Caco-2 (cell line): ENCODE measurements around the gene GMPPB. TPM values are rescaled to one million over a fixed set of nuclear protein-coding genes. Genes with fewer than 3 reads are reported as not detected.

ENCODE experiments used
- BruUV-seq: library from RNA; stranded (reverse); fragments of 400-500 nt; replicated peaks from 2 replicates; lab custom pipeline; 2021; lab: Mats Ljungman, UMichigan
- CTCF ChIA-PET: fragments of 300-600 bp; sonication (Branson Sonifier 250); formaldehyde crosslinking; loops from one replicate; lab custom pipeline; 2022; ENCODE audit warnings: antibody characterized with exemption; lab: Charles Lee
- POLR2A ChIA-PET: fragments of 300-600 bp; sonication (Branson Sonifier 250); formaldehyde crosslinking; loops from one replicate; lab custom pipeline; 2022; ENCODE audit warnings: antibody characterized with exemption; lab: Charles Lee
- DNase-seq, 2 experiments: peaks; one replicate each; pipeline versions ENCODE4 v3.0.0 to v3.0.0-alpha.2; 2020 to 2022
- H3K27me3 ChIP-seq: replicated peaks from 2 replicates; pipeline ENCODE4 v1.6.0; 2011; ENCODE audit warnings: low read length; ENCODE audit not compliant: control insufficient read depth, insufficient read depth
- H3K36me3 ChIP-seq: 2 replicates; pipeline ENCODE4 v1.5.1; 2011; ENCODE audit warnings: low read length; ENCODE audit not compliant: control insufficient read depth, insufficient read depth
- H3K4me1 ChIP-seq: fragments of 250-450 bp; sonication (Bioruptor Pico); 2 replicates; pipeline ENCODE4 v1.5.1; 2020; ENCODE audit warnings: mild to moderate bottlenecking
- H3K4me3 ChIP-seq: 2 replicates; pipeline ENCODE4 v1.5.1; 2011; ENCODE audit warnings: low read depth, mild to moderate bottlenecking, control low read depth, low read length
- H3K9me3 ChIP-seq: fragments of 250-450 bp; sonication (Bioruptor Pico); 2 replicates; pipeline ENCODE4 v1.5.1; 2020; ENCODE audit warnings: mild to moderate bottlenecking, moderate library complexity
- H3K27ac Mint-ChIP-seq: one replicate; pipeline ENCODE4 v1.8.0; 2022; ENCODE audit warnings: mixed read lengths; ENCODE audit not compliant: unreplicated experiment
- H3K27me3 Mint-ChIP-seq: one replicate; pipeline ENCODE4 v1.8.0; 2022; ENCODE audit warnings: mixed read lengths; ENCODE audit not compliant: insufficient read depth, unreplicated experiment
- H3K36me3 Mint-ChIP-seq: one replicate; pipeline ENCODE4 v1.8.0; 2022; ENCODE audit warnings: mild to moderate bottlenecking, mixed read lengths; ENCODE audit not compliant: insufficient read depth, unreplicated experiment
- H3K4me1 Mint-ChIP-seq: one replicate; pipeline ENCODE4 v1.8.0; 2022; ENCODE audit warnings: low read depth, mixed read lengths; ENCODE audit not compliant: unreplicated experiment
- H3K4me3 Mint-ChIP-seq: one replicate; pipeline ENCODE4 v1.8.0; 2022; ENCODE audit warnings: mild to moderate bottlenecking, moderate library complexity, mixed read lengths; ENCODE audit not compliant: unreplicated experiment
- H3K9me3 Mint-ChIP-seq: one replicate; pipeline ENCODE4 v1.8.0; 2022; ENCODE audit warnings: mixed read lengths; ENCODE audit not compliant: unreplicated experiment
- CTCF ChIP-seq, 2 experiments: fragments of 200-600 bp in 1 of 2; IDR thresholded peaks; 1 replicate in 1 of 2; 2 replicates in 1 of 2; pipeline versions ENCODE4 v1.5.1 to v1.8.0; 2011 to 2022; ENCODE audit warnings: antibody characterized with exemption in 1 of 2, control low read depth in 1 of 2, inconsistent platforms in 1 of 2, low read depth in 1 of 2, low read length in 1 of 2, mild to moderate bottlenecking in 1 of 2, moderate library complexity in 1 of 2; ENCODE audit not compliant: insufficient read depth in 1 of 2, severe bottlenecking in 1 of 2, unreplicated experiment in 1 of 2
- intact Hi-C: fragments of 100-400 bp; cut with micrococcal nuclease; formaldehyde crosslinking; loops from one replicate; pipeline ENCODE4 v1.10.0; 2022; ENCODE audit not compliant: unreplicated experiment
- total RNA-seq: library from RNA; stranded (reverse); gene quantifications from 2 replicates; pipeline ENCODE4 v1.2.3, GENCODE V29; 2022

Gene GMPPB
- total RNA-seq, 1 experiment from 2014 or later, result 26.5 TPM

DNA sequence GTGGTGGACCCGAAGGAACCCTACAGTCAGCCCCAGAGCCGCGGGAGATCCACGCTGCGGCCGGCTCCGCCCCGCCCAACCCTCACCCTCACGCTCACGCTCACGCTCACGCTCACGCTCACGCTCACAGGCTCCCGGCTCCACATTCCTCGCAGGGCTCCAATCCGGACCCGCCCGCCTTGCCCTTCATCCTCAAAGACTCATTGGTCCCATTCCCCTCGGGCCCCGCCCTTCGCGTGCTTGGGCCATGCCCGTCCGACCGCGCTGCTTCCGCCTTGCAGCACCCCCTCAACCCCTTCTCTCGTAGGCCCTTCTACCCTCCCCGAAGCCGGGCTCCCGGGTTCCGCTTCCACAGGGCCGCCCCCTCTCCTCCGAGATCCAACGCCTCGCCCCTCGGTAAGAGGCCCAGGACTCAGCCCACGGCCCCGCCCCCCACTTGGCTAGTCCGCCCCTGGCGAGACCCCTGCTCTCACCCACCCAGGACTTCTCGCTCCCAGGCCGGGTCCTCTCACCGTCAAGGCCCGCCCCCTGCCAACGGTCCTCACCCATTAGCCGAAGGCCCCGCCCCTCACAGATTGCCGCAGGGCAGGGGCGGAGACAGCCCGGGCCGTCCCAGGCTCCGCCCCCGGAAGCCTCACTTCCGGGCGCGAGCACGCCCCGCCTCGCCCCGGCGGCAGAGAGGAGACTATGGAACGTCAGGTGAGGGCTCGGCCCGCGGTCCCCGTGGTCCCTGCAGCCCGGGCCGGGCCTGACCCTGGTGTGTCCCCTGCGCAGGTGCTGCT lies 49.8 kb downstream of the GMPPB start, which contains the start of gene APEH:
Gene APEH, plus strand, starts transcription at position 637 of the 782 bp plus-strand sequence. Its CDS starts 51 bp downstream, at position 688.
- TF ChIP-seq CTCF (IDR thresholded peaks at IDR 0.05; ENCODE audit: insufficient read depth in 1 of 2, low read depth in 1 of 2, low read length in 1 of 2, severe bottlenecking in 1 of 2, unreplicated experiment in 1 of 2), result no peak
- peaks cover 11% of the 10 kb centered on the region for H3K4me1 Mint-ChIP-seq
- POLR2A ChIA-PET, result interaction anchor here (0.8 to 1.1 kb wide), 2 partner anchors 134 to 256 kb away, joined by 4 to 14 read pairs; no protein-coding TSS in a partner anchor

DNA sequence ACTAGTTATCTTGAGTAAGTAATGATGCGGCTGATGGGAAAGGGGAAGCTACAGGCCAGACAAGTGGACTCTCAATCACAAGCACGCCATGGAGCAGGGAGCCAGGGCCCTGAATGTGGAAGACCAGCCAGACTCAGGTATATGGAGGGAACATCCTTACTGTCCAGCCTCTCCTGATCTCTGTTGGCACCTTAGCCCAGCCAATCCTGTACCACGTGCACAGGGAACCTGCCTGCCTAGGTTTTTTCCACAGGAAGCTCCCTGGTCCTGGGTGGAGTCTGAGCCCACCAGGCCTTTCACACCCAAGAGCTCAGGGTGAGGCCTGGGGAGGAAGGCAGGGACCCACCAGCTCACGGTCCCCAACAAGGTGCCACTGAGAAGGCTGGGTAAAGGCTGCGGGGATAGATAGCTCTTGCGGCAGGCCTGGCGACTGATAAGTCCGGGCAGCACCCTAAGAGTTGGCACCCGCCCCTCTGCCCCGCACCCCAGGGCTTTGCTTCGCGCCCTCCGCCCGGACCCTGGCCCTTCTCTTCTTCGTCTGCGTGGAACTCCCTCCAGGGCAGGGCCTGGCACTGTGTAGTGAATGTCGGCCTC lies 50.5 kb downstream of the GMPPB start:
- Histone ChIP-seq H3K4me1 (peaks cover 14% of the 10 kb centered on the region), H3K4me3 (peak overlapping the region; percentile 75), H3K27me3 (no peaks in the 10 kb centered on the region), H3K36me3 (peaks cover 4% of the 10 kb centered on the region), H3K9me3 (no peaks in the 10 kb centered on the region)
- no peaks in the 10 kb centered on the region for H3K9me3 Mint-ChIP-seq
- TF ChIP-seq CTCF (IDR thresholded peaks at IDR 0.05; ENCODE audit: insufficient read depth in 1 of 2, low read depth in 1 of 2, low read length in 1 of 2, severe bottlenecking in 1 of 2, unreplicated experiment in 1 of 2), result no peak
- peak overlapping the region; percentile 96 for H3K27ac Mint-ChIP-seq
- H3K4me1 Mint-ChIP-seq, result peaks cover 18% of the 10 kb centered on the region
- H3K4me3 Mint-ChIP-seq, result peak overlapping the region; percentile 93
- TSS peak; percentile 73 for BruUV-seq
- CTCF ChIA-PET, result interaction anchor here (0.6 to 1.4 kb wide), 4 partner anchors 9 to 219 kb away, joined by 3 to 25 read pairs (median 6); no protein-coding TSS in a partner anchor
- POLR2A ChIA-PET, result interaction anchor here (0.8 to 1.1 kb wide), 2 partner anchors 133 to 257 kb away, joined by 4 to 14 read pairs; no protein-coding TSS in a partner anchor
- intact Hi-C loops, result loop anchor here (1.0 to 5.0 kb wide), 2 partner anchors 86 to 212 kb away; no protein-coding TSS in a partner anchor
- H3K36me3 Mint-ChIP-seq, result peaks cover 47% of the 10 kb centered on the region
- H3K27me3 Mint-ChIP-seq, result no peaks in the 10 kb centered on the region
- DNase-seq, result peak; percentile 51 to 59

More for the DNA sequence above, 49.8 kb downstream of the GMPPB start, which contains the start of gene APEH:
- BruUV-seq, result no TSS peak
- no peaks in the 10 kb centered on the region for H3K9me3 ChIP-seq
- peaks cover 6% of the 10 kb centered on the region for H3K36me3 ChIP-seq
- no peaks in the 10 kb centered on the region for H3K9me3 Mint-ChIP-seq
- CTCF ChIA-PET, result interaction anchor here (0.6 to 1.4 kb wide), 3 partner anchors 10 to 140 kb away, joined by 3 to 25 read pairs (median 5); no protein-coding TSS in a partner anchor
- peaks cover 7% of the 10 kb centered on the region; the same call in 1 of the 2 replicates for H3K4me1 ChIP-seq
- peak; percentile 99 for DNase-seq
- intact Hi-C loops, result loop anchor here (1.0 to 5.0 kb wide), 3 partner anchors 87 to 334 kb away; partner anchors contain the start of gene USP4
- peak within 1 kb of the TSS; percentile 96 for H3K27ac Mint-ChIP-seq
- no peaks in the 10 kb centered on the region for H3K27me3 Mint-ChIP-seq
- peak within 1 kb of the TSS; percentile 75 for H3K4me3 ChIP-seq
- H3K4me3 Mint-ChIP-seq, result peak within 1 kb of the TSS; percentile 93
- H3K36me3 Mint-ChIP-seq, result peaks cover 46% of the 10 kb centered on the region
- H3K27me3 ChIP-seq, result no peaks in the 10 kb centered on the region
